ENCODE data around the gene STK16. TPM values are rescaled to one million over a fixed set of nuclear protein-coding genes. Genes with fewer than 3 reads are reported as not detected.

STK16 gene
- total RNA-seq, 1 donor from 2014 or later: 26.7 TPM

DNA sequence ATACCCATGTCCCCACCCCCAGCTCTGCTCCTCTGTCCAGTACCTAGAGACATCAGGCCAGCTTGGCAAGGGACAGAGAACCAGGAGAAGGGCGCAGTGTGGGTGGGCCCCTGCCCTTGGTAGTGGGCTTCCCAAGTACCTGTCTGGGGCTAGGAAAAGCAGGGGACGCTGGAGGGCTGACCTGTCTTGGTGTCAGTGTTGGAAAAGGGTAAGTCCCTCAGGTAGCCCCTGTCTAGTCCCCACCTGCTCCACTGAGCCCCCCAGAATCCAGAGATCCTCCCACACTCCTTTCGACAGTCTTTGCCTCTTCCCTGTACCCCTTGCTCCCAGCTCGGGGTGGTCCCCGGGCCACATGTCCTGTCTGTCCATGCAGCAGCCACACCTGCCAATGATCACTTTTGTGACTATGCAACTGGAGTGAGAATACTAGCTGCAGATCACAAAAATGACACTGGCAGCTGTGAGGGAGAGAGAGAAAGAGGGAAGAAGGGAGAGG lies 48.5 kb downstream of the STK16 start:
- TF ChIP-seq, protein P1, sequence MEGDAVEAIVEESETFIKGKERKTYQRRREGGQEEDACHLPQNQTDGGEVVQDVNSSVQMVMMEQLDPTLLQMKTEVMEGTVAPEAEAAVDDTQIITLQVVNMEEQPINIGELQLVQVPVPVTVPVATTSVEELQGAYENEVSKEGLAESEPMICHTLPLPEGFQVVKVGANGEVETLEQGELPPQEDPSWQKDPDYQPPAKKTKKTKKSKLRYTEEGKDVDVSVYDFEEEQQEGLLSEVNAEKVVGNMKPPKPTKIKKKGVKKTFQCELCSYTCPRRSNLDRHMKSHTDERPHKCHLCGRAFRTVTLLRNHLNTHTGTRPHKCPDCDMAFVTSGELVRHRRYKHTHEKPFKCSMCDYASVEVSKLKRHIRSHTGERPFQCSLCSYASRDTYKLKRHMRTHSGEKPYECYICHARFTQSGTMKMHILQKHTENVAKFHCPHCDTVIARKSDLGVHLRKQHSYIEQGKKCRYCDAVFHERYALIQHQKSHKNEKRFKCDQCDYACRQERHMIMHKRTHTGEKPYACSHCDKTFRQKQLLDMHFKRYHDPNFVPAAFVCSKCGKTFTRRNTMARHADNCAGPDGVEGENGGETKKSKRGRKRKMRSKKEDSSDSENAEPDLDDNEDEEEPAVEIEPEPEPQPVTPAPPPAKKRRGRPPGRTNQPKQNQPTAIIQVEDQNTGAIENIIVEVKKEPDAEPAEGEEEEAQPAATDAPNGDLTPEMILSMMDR (IDR thresholded peaks at IDR 0.05): no peak
- Histone ChIP-seq H3K36me3 (no peaks in the 10 kb centered on the region), H3K4me1 (peaks cover 24% of the 10 kb centered on the region), H3K27ac (no peak overlapping the region), H3K9me3 (no peaks in the 10 kb centered on the region), H3K27me3 (ENCODE audit: low read depth) (no peaks in the 10 kb centered on the region), H3K4me3 (no peak overlapping the region)
- ATAC-seq (no peak), DNase-seq (no peak)
- intact Hi-C loops (cut with DNase I): no loop called here

DNA sequence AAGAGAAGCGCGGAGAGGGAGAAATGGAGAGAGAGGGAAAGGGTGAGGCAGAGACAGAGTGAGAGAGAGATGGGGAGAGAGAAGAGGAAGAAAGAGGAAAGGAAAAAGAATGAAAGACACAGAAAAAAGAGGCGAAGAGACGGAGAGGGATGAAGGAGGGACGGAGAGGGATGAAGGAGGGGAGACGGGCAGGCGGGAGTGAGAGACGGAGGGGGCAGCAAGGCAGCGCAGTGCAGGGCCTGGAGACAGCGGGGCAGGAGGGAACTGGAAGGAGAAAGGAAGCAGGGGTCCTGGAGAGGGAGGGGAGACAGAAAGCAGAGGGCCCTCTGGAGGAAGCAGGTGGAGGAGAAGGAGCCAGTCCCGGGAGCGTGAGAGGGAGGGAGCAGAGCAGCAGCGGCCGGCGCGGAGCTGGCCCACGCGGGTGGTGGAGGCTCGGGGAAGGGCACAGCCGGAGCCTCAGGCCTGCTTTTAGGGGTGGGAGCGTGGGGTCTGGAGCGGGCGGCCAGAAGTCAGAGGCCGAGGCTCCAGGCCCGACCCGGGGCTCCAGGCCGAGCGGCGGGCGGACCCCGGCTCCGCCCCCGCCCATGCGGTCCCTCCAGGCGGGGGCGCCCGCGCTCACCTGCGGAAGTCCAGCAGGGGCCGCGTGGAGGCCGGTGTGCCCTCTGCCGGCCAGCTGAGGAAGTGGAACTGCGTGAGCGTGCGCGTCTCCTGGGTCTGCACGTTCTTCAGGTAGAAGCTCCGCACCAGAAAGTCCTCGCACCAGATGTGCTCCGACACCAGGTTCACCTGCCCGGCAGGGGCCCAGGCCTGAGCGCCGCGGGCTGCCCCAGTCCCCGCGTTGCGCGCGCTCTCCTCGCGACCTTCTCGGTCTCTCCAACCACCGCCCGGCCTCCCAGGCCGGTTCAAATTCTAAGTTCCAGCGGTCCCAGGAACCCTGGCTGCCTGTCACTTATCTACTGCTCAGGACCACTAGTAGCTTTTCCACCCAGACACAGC lies 49.4 kb downstream of the STK16 start:
- no peaks in the 10 kb centered on the region for H3K9me3 ChIP-seq
- intact Hi-C loops (cut with DNase I): no loop called here
- TF ChIP-seq, protein P1 (IDR thresholded peaks at IDR 0.05): peak; percentile 99
- peak overlapping the region; percentile 61 for H3K4me3 ChIP-seq
- ATAC-seq (peak; percentile 96 to 97), DNase-seq (peak; percentile 93)
- H3K4me1 ChIP-seq: peaks cover 23% of the 10 kb centered on the region
- H3K27ac ChIP-seq: peak overlapping the region; percentile 71
- H3K27me3 ChIP-seq (ENCODE audit: low read depth): peaks cover 8% of the 10 kb centered on the region
- H3K36me3 ChIP-seq: no peaks in the 10 kb centered on the region

GRCh38 chr2:219296142-219296541 lies 50.9 kb downstream of the STK16 start:
- no peak overlapping the region for H3K4me3 ChIP-seq
- peaks cover 21% of the 10 kb centered on the region for H3K4me1 ChIP-seq
- H3K9me3 ChIP-seq: no peaks in the 10 kb centered on the region
- TF ChIP-seq, protein P1 (IDR thresholded peaks at IDR 0.05): no peak
- intact Hi-C loops (cut with DNase I): no loop called here
- H3K36me3 ChIP-seq: no peaks in the 10 kb centered on the region
- DNase-seq (no peak), ATAC-seq (no peak)
- peaks cover 14% of the 10 kb centered on the region for H3K27me3 ChIP-seq (ENCODE audit: low read depth)
- no peak overlapping the region for H3K27ac ChIP-seq

GRCh38 chr2:219296631-219297391 lies 51.5 kb downstream of the STK16 start:
- no peaks in the 10 kb centered on the region for H3K9me3 ChIP-seq
- H3K4me1 ChIP-seq: peaks cover 21% of the 10 kb centered on the region
- peaks cover 20% of the 10 kb centered on the region for H3K27me3 ChIP-seq (ENCODE audit: low read depth)
- TF ChIP-seq, protein P1 (IDR thresholded peaks at IDR 0.05): no peak
- H3K27ac ChIP-seq: no peak overlapping the region
- H3K4me3 ChIP-seq: no peak overlapping the region
- no peak for DNase-seq
- ATAC-seq: no peak
- H3K36me3 ChIP-seq: no peaks in the 10 kb centered on the region
- intact Hi-C loops (cut with DNase I): no loop called here

DNA sequence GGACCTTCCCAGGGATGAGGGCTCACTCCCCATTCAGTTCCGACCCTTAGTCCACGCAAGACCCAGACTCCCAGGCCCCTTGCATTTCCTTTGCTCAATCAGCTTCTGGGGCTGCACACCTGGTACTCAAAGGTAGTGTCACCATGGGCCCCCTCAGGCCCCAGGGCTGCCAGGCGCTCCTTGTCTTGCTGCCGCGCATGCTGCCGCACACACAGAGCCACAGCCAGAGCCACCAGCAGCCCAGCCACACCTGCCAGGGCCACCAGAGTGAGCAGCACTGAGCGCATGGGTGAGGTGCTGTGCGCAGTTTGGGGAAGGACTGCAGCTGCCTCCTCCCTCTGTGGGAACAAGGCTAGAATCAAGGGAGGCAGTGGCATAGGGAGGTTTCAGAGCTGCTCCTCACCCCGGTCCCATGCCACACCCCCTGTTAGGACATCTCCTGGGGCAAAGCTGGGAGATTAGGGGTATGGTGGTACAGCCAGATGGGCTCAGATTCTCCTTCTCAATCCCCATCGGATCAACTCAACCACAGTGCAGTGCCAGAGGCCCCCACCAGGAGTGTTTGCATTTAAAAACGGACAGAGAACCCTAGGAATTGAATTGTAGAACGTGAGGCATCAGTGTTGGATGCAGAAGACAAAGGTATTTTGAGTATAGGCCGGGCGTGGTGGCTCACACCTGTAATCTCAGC lies 52.6 kb downstream of the STK16 start:
- Histone ChIP-seq H3K27me3 (ENCODE audit: low read depth) (peaks cover 27% of the 10 kb centered on the region), H3K4me1 (peaks cover 21% of the 10 kb centered on the region), H3K36me3 (no peaks in the 10 kb centered on the region), H3K4me3 (no peak overlapping the region), H3K27ac (no peak overlapping the region), H3K9me3 (no peaks in the 10 kb centered on the region)
- intact Hi-C loops (cut with DNase I): no loop called here
- TF ChIP-seq, protein P1 (IDR thresholded peaks at IDR 0.05): no peak
- ATAC-seq (no peak), DNase-seq (no peak)
